HG02571 (cell line): ENCODE measurements around the gene PIAS2.
"Not testable (repeated sequence)": the region's sequence is repeated elsewhere in the genome, so short reads cannot be mapped to it uniquely, and the experiment has no call there.

Experiments used
- ATAC-seq: cut with Tn5 transposase; IDR thresholded peaks from one replicate; pipeline ENCODE4 v1.9.1; 2021; ENCODE audit warnings: mild to moderate bottlenecking, moderate library complexity; ENCODE audit not compliant: unreplicated experiment

Gene PIAS2

DNA sequence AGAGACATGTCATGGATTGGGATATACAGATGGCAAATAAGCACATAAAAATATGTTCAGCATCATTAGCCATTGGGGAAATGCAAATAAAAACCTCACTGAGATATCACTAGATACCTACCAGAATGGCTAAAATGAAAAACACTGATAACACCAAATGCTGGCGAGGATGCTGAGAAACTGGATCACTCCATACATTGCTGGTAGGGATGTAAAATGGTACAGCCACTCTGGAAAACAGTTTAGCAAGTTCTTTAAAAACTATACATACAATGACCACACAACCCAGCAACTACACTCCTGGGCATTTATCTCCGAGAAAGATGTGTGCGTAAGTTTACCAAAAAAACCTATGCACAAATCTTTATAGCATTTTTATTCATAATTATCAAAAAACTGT lies 13.9 kb downstream of the PIAS2 start:
- no peak for ATAC-seq

DNA sequence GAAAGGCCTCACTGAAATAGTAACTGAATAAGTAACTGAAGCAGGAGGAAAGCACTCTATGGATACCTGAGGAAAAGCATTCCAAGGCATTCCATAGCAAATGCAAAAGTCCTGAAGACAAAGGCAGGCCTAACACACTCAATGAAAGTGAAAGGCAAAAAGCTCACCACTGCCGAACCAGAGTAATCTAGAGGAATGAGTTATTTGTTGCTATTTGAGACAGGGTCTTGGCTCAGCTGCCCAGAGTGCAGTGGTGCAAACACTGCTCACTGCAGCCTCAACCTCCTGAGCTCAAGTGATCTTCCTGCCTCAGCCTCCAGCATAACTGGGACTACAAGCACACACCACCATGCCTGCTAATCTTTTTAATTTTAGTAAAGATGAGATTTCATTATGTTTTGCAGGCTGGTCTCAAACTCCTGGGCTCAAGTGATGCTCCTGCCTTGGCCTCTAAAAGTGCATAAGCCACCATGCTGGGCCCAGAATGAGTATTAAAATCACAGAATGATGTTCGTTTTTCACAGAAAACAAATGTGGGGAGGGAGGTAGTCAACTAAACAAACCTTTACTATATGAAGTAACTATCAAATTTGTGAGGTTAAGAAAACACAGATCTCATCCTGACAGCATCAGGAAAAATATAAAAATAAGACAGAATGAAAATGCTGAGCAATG lies 17.9 kb downstream of the PIAS2 start:
- no peak for ATAC-seq

DNA sequence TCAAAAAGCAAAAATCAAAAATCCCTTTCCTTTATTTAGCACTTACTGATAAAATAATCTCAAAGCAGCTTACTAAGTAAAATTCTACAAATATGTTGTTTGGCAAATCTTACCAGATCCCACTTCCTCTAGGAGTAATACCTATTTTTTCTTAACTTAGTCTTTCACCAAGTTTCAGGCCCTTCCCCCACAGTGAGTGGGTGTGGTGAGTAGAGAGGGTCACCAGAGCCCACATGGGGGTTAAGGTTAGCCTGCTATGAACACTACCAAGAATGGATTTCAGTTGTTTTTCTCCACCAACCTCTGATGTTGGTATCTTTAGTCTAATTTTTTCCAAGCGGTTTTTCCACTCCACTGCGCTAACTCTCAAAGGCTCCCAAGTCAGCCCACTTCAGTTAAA lies 23.2 kb downstream of the PIAS2 start:
- ATAC-seq = no peak

DNA sequence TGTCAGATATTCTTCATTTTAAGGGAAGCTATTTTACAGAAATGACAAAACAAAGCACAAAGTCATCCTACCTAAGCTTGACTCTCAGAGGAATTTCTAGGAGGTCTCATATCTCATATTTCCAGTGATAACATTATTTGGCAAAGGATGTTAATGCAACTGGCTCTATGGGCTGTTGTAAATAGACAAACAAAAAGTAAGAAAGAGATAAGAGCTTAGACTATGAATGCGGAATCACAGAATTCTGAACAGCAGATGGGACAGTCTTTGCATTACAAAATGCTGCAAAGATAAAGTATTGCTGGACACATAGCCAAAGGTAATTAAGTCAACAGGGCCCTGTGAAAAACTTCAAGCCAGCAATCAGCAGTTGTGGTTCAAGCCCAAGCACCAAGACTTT lies 23.9 kb downstream of the PIAS2 start:
- ATAC-seq = no peak

DNA sequence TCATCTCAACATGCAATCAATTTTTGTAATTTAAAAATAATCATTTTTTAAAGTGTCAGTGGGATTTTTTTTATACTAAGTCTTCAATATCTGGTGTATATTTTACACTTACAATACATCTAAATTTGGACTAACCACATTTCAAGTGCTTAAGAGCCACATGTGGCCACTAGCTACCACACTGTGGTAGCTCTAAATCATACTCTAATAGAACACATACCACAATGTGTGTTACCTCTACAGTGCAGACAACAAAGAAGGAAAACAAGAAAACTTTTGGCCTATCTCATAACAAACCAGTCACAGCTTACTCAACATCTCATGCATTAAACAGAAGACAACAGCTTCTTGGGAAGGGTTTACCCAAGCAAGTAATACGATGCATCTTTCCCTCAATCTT lies 24.5 kb downstream of the PIAS2 start:
- ATAC-seq = no peak

DNA sequence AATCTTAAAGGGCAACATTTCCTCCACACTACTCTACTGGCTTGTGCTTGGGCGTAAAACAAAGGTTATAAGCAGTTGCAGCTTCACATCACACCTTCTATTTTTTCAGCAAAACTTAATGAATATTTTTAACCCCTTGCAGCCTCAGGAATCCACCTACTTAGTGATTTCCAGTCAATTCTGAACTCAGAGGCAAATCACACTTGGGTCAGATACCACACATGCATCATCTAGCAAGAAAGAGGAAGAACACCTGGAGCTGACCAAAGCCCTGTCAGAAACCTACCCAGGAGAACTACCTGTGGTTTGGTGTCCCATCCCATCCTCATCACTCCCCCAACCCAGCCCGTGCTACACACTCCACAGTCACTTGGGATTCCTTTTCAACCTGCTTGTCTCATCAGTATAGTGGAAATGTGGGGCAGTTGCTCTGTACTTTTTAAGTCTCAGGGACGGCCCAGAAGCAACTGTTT lies 25.5 kb downstream of the PIAS2 start:
- ATAC-seq = peak; percentile 80

DNA sequence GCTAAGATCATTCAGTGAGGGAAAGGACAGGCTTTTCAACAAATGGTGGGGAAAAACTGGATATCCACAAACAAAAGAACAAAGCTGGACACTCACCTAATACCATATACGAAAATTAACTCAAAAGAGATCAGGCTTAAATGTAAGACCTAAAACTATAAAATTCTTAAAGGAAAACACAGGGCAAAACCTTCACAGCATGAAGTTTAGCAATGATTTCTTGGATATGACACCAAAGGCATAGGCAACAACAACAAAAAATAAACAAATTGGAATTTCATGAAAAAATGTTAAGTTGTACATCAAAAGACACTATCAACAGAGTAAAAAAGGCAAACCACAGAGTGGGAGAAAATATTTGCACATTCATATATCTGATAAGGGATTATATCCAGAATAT lies 28.3 kb downstream of the PIAS2 start:
- ATAC-seq = no peak

DNA sequence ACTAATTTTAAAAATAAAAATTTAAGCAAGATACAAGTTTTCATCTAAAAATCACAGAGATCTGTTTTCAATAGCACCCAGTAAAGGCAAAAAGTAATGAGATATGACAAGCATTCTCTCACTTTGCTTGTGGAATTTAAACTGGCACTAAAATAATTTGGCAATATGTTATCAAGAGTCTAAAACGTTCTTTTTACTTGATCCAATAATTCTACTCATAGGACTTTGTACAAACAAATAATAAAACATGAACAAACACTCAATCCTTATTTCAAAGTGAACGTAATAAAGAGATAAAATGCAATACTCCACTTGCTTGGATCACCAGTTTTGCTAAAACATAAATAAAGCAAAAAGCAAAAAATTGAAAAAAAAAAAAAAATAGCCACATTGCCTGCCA lies 30.4 kb downstream of the PIAS2 start:
- no peak for ATAC-seq

DNA sequence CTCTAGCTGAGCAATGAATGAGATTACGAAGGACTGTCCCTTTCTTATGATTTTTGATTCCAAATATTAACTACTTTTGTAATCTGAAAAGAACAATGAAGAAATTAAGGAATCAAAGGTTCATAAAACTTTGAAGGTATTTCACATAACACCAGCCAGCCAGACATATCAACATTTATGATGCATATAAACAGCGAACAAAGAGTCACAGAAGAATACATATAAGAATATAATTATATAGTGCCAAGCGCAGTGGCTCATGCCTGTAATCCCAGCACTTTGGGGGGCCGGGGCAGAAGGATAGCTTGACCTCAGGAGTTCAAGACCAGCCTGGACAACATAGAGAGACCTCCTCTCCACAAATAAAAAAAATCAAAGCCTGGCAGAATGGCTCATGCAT lies 34.1 kb downstream of the PIAS2 start:
- no peak for ATAC-seq

DNA sequence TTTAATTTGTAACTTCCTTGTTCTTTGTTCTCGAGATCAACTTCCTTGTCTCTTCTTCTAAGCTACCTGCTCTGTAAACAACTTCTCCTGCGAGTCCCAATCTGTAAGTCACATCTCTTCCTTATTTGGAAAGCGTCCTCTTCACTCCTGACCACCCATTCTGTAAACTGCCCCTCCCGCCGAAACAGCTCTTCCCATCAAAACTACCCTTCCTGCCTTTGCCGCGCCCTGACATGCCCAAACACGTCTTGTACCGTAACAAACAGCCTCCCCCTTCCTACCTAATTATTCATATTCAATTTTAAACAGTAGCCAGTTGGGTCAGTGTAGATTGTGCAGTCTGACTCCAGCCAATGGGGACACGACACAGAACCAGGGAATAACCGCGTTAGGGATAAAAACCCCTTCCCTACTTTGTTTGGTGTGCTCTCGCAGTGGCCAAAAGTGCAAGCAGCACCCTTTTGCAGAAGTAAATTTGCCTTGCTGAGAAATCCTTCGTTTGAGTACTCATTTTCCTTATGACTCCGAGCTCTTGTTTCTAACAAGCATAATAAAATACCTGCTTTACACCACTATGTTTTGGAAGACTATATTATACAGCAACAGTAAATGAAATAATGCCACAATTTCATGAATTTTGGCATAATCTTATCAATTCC lies 39.8 kb downstream of the PIAS2 start:
- no peak for ATAC-seq

DNA sequence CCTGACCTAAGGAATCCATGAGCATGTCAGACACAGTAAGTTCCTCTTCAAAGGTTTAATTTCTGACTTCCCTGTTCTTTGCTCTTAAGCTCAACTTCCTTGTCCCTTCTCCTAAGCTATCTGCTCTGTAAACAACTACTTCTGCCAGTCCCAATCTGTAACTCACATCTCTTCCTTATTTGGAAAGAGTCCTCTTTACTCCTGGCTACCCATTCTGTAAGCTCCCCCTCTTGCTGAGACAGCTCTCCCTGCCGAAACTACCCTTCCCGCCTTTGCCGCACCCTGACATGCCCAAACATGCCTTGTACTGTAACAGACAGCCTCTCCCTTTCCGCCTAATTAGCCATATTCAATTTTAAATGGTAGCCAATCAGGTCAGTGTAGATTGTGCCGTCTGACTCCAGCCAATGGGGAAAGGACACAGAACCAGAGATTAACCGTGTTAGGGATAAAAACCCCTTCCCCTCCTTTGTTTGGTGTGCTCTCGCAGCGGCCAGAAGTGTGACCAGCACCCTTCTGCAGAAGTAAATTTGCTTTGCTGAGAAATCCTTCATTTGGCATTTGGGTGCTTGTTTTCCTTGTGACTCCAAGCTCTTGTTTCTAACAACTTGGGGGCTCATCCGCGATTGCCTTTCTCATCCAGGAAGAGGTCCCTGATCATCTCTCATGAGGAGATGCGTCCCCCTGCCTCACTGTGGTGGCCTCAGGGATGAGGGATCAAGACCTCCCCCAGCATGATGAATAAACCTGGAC lies 49.0 kb downstream of the PIAS2 start:
- no peak for ATAC-seq

DNA sequence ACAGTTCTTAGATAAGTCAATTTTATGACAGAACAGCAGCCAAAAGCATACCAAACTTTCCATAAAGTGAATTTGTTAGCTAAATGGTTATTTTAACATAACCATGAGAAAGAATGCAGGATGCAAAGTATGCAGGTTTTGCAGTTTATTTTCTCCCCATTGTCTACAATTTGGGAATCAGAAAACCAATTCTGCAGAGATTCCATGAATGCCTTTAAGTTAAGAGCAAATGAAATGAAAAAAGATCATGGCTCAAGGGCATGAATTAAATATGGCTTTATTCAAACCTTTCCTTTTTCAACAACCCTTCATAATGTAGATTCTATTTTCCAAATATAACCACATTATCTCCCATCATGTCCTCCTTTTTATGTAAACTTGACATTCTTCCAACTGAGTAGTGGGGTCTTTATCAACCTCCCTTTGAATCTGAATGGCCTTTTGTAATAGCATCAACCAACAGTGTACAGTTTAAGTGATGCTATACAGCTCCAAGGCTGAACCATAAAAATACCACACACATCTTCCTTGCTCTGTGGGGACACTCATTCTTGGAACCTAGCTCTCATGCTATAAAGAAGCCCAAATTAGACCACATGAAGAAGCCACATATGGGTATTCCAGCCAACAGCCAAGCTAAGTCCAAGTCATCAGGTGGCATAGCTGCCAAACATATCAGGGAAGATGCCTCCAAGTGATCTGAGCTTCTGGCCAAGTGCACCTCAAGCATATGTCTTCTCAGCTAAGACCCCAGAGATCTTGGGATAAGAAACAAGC lies 49.8 kb downstream of the PIAS2 start:
- ATAC-seq = no peak

DNA sequence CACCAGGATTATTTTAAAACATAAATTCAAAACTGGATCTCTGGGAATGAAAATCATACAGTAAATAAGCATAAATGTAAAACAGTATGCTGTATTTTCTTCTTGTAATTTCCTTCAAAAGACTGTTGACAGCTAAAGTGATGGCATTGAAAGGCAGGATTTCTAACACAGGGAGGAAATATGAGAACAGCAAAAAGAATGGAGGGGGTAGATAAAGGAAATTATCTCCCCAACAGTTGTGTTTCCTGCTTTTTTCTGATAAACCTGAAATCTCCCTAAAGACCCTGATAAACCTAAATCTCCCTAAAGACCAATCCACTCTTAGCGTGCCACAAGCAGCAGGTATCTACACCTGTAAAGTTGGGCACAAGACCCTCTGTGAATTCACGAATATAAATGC lies 50.8 kb downstream of the PIAS2 start:
- ATAC-seq = no peak

DNA sequence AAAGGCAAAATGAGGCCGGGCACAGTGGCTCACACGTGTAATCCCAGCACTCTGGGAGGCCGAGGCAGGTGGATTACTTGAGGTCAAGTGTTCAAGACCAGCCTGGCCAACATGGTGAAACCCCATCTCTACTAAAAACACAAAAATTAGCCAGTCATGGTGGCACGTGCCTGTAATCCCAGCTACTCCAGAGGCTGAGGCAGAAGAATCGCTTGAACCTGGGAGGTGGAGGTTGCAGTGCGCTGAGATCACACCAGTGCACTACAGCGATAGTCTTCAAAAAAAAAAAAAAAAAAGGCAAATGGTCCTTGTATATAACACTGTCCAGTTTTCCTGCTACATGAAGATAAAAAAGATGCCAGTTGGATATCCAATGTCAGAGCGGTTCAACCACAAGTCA lies 52.1 kb downstream of the PIAS2 start:
- ATAC-seq = not testable (repeated sequence)

DNA sequence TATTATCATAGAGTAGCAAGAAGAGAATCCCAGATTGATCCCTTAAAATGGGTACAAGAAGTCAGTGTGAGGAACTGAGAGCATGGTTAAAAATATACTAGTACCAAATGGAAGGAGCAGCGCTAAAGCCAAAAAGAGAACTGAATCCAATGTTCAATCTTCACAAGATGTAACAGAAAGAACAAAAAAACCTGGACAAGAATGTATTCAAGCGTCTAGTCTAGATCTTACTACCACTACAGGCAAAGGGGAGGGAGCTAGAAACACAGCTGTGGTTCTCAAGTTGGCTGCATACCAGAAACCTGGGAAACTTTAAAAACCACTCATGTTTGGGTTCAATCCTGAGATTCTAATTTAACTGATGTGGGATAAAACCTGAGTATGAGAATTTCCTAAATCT lies 57.5 kb downstream of the PIAS2 start:
- no peak for ATAC-seq

DNA sequence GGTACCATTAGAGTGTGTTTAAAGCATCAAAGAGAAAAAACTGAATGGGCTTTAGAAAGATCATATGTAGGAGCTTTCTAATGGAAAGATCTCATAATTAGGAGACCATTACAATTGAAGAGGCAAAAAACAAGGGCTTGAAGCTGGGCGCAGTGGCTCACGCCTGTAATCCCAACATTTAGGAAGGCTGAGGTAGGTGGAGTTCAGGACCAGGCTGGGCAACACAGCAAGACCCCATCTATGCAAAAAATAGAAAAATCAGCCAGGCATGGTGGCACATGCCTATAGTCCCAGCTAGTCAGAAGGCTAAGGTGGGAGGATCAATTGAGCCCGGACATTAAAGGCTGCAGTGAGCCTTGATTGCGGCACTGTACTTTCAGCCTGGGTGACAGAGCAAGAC lies 59.0 kb downstream of the PIAS2 start:
- no peak for ATAC-seq

DNA sequence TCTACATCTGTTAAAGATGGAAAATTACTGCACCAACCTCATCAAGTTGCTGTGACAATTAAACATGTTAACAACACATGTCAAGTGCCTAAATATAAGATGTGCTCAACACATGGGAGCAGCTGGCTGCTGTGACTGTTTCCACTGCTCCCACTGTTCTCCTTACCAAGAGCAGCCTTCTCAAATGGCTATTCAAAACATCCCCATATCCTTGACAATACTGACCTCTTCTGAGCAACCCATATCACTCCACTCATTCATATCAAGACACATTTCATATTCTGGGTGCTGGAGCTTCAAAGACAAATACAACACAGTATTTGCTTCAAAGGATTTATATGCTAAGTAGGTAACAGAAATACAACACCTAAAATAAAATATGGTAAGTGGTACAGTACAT lies 60.3 kb downstream of the PIAS2 start:
- no peak for ATAC-seq

DNA sequence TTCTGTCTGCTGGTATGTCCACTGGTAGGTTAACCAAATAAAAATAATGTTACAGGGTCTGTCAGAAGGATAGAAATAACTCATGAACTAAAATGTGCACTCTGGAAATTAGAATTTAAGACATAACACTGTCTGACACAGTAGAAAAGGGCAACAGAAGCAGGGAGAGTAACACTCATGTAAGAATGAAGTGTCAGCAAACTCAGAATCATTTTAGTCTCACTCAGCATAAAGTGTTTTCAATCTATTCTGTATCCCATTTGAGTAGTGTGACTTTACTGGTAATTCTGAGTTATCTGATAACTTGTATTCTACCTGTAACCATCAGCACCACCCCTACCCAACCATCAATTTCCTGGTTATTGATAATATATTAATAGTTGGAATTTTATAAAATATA lies 68.3 kb downstream of the PIAS2 start:
- ATAC-seq = no peak

DNA sequence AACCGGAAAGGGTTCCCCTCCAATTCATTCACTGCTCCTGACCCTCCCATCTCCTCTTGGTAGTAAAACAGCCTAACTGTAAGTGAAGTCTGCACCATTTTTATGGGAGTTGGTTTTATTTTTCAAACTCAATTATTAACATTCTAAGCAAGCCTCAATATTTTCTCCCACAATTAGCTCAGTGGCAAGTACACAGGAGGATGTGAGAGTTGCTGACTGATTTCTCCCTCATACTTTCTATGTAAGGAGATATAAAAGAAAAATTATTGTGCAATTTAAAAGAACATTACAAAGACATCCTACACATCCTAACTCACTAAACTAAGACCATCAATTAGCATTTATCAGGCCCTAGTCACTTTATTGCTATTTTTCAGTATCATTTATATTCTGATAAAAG lies 73.9 kb downstream of the PIAS2 start:
- no peak for ATAC-seq

DNA sequence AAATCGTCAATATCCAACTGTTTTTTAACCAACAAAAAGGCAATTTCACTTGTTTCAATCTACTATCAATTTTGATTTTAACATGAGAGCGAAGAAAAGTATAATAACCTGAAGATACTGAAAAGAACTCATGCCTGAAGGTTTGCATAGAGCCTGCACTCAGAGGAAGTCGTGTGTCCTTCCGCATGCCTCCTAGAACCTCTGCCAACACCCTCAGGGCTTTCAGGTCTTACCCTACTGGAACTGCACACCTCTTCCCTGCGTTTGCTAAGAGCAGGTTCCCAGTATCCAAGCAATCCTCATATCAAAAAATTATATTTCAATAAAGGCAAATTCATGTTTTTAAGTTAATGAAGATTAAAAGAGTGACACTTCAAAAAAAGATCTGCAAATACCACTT lies 74.7 kb downstream of the PIAS2 start:
- no peak for ATAC-seq

DNA sequence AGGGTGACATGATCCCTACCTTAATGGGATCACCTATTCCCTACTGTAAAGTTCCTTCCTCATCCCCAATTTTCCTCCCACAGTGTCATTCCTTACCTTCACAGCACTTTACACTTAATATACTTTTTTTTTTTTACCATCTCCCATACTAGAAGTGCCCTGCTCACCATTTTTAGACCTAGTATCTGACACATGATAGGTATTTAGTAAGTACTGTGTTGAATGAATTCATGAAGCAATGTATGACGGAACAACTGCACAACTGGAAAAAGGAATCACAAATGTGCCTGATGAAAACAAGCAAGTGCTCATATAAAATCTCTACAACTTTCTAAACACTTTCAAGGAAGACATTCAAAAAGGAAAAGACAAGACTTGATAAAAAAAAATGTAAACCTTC lies 83.4 kb downstream of the PIAS2 start:
- no peak for ATAC-seq
